Neuronal stem cell (in vitro differentiated cells): ENCODE measurements around the gene BCOR.

Source experiments
- DNase-seq: peaks from one replicate; pipeline ENCODE4 v3.0.0-alpha.2; 2013; ENCODE audit warnings: low spot score
- H2AFZ ChIP-seq: one replicate; pipeline ENCODE4 v1.6.1; 2013; ENCODE audit warnings: mild to moderate bottlenecking, low read length, inconsistent platforms
- H2AK5ac ChIP-seq: 2 replicates; pipeline ENCODE4 v1.6.1; 2013; ENCODE audit warnings: low read depth, mild to moderate bottlenecking, inconsistent platforms, low read length, moderate library complexity, mixed read lengths
- H2BK120ac ChIP-seq: 2 replicates; pipeline ENCODE4 v1.6.1; 2013; ENCODE audit warnings: low read depth, mild to moderate bottlenecking, inconsistent platforms, low read length, moderate library complexity, mixed read lengths
- H2BK12ac ChIP-seq: one replicate; pipeline ENCODE4 v1.6.1; 2013; ENCODE audit warnings: low read length, inconsistent platforms
- H2BK15ac ChIP-seq: 2 replicates; pipeline ENCODE4 v1.6.1; 2013; ENCODE audit warnings: mild to moderate bottlenecking, low read length, inconsistent platforms, mixed read lengths
- H2BK5ac ChIP-seq: one replicate; pipeline ENCODE4 v1.6.1; 2013; ENCODE audit warnings: inconsistent platforms, mild to moderate bottlenecking, low read length, moderate library complexity
- H3K14ac ChIP-seq: one replicate; pipeline ENCODE4 v1.6.1; 2013; ENCODE audit warnings: low read length, inconsistent platforms
- H3K18ac ChIP-seq: 2 replicates; pipeline ENCODE4 v1.6.1; 2013; ENCODE audit warnings: low read length, inconsistent platforms
- H3K23ac ChIP-seq: 2 replicates; pipeline ENCODE4 v1.6.1; 2013; ENCODE audit warnings: low read depth, mild to moderate bottlenecking, mixed read lengths, low read length, inconsistent platforms; ENCODE audit not compliant: poor library complexity
- H3K27ac ChIP-seq: replicated peaks from 3 replicates; pipeline ENCODE4 v1.5.1; 2013; ENCODE audit warnings: low read length, inconsistent platforms
- H3K27me3 ChIP-seq, 3 experiments: 2 replicates each; pipeline ENCODE4 v1.6.1; 2013; ENCODE audit warnings: low read length in 3 of 3, mild to moderate bottlenecking in 2 of 3, inconsistent platforms in 1 of 3, low read depth in 1 of 3, mixed read lengths in 1 of 3, moderate library complexity in 1 of 3; ENCODE audit not compliant: control insufficient read depth in 3 of 3, insufficient read depth in 3 of 3
- H3K36me3 ChIP-seq, 2 donors: replicated peaks in 1 of 2; 2 replicates each; pipeline ENCODE4 v1.6.1; 2013; ENCODE audit warnings: low read length in 2 of 2; ENCODE audit not compliant: control insufficient read depth in 2 of 2, insufficient read depth in 2 of 2
- H3K4ac ChIP-seq: 2 replicates; pipeline ENCODE4 v1.6.1; 2013; ENCODE audit warnings: inconsistent platforms, mild to moderate bottlenecking, low read length, moderate library complexity
- H3K4me1 ChIP-seq, 2 donors: 1 replicate in 1 of 2; 2 replicates in 1 of 2; pipeline ENCODE4 v1.6.1; 2013; ENCODE audit warnings: low read length in 2 of 2, low read depth in 1 of 2; ENCODE audit not compliant: control insufficient read depth in 2 of 2, insufficient read depth in 1 of 2
- H3K4me2 ChIP-seq: one replicate; pipeline ENCODE4 v1.6.1; 2013; ENCODE audit warnings: mild to moderate bottlenecking, low read length, inconsistent platforms; ENCODE audit not compliant: insufficient read depth, poor library complexity, severe bottlenecking
- H3K4me3 ChIP-seq, 2 donors: 2 replicates each; pipeline ENCODE4 v1.5.1; 2013; ENCODE audit warnings: low read length in 2 of 2, mild to moderate bottlenecking in 2 of 2, inconsistent platforms in 1 of 2, moderate library complexity in 1 of 2
- H3K79me1 ChIP-seq: one replicate; pipeline ENCODE4 v1.6.1; 2013; ENCODE audit warnings: low read depth, mild to moderate bottlenecking, inconsistent platforms, low read length, moderate library complexity
- H3K9ac ChIP-seq: one replicate; pipeline ENCODE4 v1.6.1; 2013; ENCODE audit warnings: mild to moderate bottlenecking, low read depth, low read length, inconsistent platforms; ENCODE audit not compliant: poor library complexity
- H3K9me3 ChIP-seq, 2 donors: replicated peaks in 1 of 2; 2 replicates each; pipeline versions ENCODE3 to v1.6.1; 2013; ENCODE audit warnings: low read length in 2 of 2, mild to moderate bottlenecking in 2 of 2, inconsistent platforms in 1 of 2, low read depth in 1 of 2, mixed read lengths in 1 of 2, moderate library complexity in 1 of 2; ENCODE audit not compliant: control insufficient read depth in 2 of 2, insufficient read depth in 1 of 2
- H4K8ac ChIP-seq: one replicate; pipeline ENCODE4 v1.6.1; 2013; ENCODE audit warnings: low read depth, mild to moderate bottlenecking, inconsistent platforms, low read length, moderate library complexity
- H4K91ac ChIP-seq: one replicate; pipeline ENCODE4 v1.6.1; 2013; ENCODE audit warnings: low read length, low read depth, mild to moderate bottlenecking, inconsistent platforms; ENCODE audit not compliant: poor library complexity
- WGBS, 2 donors: extraction: QIAGEN DNeasy Blood & Tissue Kit; methylation state at CpG; one replicate each; pipeline ENCODE4 v1.1.7; 2013; ENCODE audit warnings: missing lambda C conversion rate in 2 of 2, mixed read lengths in 1 of 2; ENCODE audit not compliant: insufficient read length in 2 of 2, insufficient replicate concordance in 1 of 2; ENCODE audit errors: extremely low coverage in 2 of 2; 5-methylcytosine and 5-hydroxymethylcytosine counted together

The BCOR gene

GRCh38 chrX:40057405-40057804 is 40.4 kb downstream of the BCOR start:
- no CpG with 5 or more reads among the region's 9 CpGs for WGBS, 2 donors
- H3K4me1 ChIP-seq = no peaks in the 10 kb centered on the region
- H4K91ac ChIP-seq = no peak overlapping the region
- no peak overlapping the region for H3K9ac ChIP-seq
- H2BK15ac ChIP-seq = no peak overlapping the region
- no peak for DNase-seq
- H3K18ac ChIP-seq = no peak overlapping the region
- H3K9me3 ChIP-seq = peaks cover 7 to 19% of the 10 kb centered on the region in 2 donors
- H3K4ac ChIP-seq = no peak overlapping the region
- no peak overlapping the region for H2BK12ac ChIP-seq
- H3K23ac ChIP-seq = no peak overlapping the region
- no peak overlapping the region for H3K4me3 ChIP-seq
- peaks cover 20 to 98% of the 10 kb centered on the region in 2 donors for H3K36me3 ChIP-seq
- H3K14ac ChIP-seq = no peak overlapping the region
- H3K4me2 ChIP-seq = no peak overlapping the region
- H4K8ac ChIP-seq = no peak overlapping the region
- H2AK5ac ChIP-seq = no peak overlapping the region
- no peak overlapping the region for H2BK5ac ChIP-seq
- H2AFZ ChIP-seq = no peak overlapping the region
- H3K79me1 ChIP-seq = peaks cover 1% of the 10 kb centered on the region
- H3K27me3 ChIP-seq = peaks cover 0 to 6% (median 0%) of the 10 kb centered on the region in 3 experiments
- H3K27ac ChIP-seq = no peak overlapping the region
- H2BK120ac ChIP-seq = no peak overlapping the region

GRCh38 chrX:40056420-40056819 is 41.3 kb downstream of the BCOR start:
- Histone ChIP-seq H2BK120ac (no peak overlapping the region), H2BK12ac (no peak overlapping the region), H2AK5ac (no peak overlapping the region), H4K91ac (no peak overlapping the region), H3K9ac (no peak overlapping the region), H3K4me3 (no peak overlapping the region), H4K8ac (no peak overlapping the region), H3K4me1 (no peaks in the 10 kb centered on the region), H3K9me3 (peaks cover 12 to 27% of the 10 kb centered on the region in 2 donors), H3K27me3 (peaks cover 0 to 6% (median 0%) of the 10 kb centered on the region in 3 experiments), H2BK5ac (no peak overlapping the region), H3K14ac (no peak overlapping the region), H2BK15ac (no peak overlapping the region), H2AFZ (no peak overlapping the region), H3K18ac (no peak overlapping the region), H3K27ac (no peak overlapping the region), H3K36me3 (peaks cover 25 to 97% of the 10 kb centered on the region in 2 donors), H3K4ac (no peak overlapping the region), H3K4me2 (no peak overlapping the region), H3K79me1 (peaks cover 1% of the 10 kb centered on the region), H3K23ac (no peak overlapping the region)
- no CpG with 5 or more reads among the region's 4 CpGs for WGBS, 2 donors
- no peak for DNase-seq

GRCh38 chrX:40055495-40055894 is 42.3 kb downstream of the BCOR start:
- Histone ChIP-seq H3K4me2 (no peak overlapping the region), H3K23ac (no peak overlapping the region), H3K4me1 (no peaks in the 10 kb centered on the region), H3K14ac (no peak overlapping the region), H3K9me3 (peaks cover 15 to 36% of the 10 kb centered on the region in 2 donors), H2AK5ac (no peak overlapping the region), H2BK5ac (no peak overlapping the region), H3K4me3 (no peak overlapping the region), H3K36me3 (peaks cover 29 to 97% of the 10 kb centered on the region in 2 donors), H3K4ac (no peak overlapping the region), H3K27me3 (no peaks in the 10 kb centered on the region), H4K8ac (no peak overlapping the region), H4K91ac (no peak overlapping the region), H3K9ac (no peak overlapping the region), H3K18ac (no peak overlapping the region), H3K79me1 (no peaks in the 10 kb centered on the region), H3K27ac (no peak overlapping the region), H2AFZ (no peak overlapping the region), H2BK15ac (no peak overlapping the region), H2BK120ac (no peak overlapping the region), H2BK12ac (no peak overlapping the region)
- WGBS, 2 donors = no CpG with 5 or more reads among the region's 6 CpGs
- DNase-seq = no peak

GRCh38 chrX:40054793-40055192 is 43.0 kb downstream of the BCOR start:
- H4K91ac ChIP-seq = no peak overlapping the region
- H3K23ac ChIP-seq = no peak overlapping the region
- H3K4me3 ChIP-seq = no peak overlapping the region
- WGBS, 2 donors = no CpG with 5 or more reads among the region's 1 CpG
- no peak overlapping the region for H2BK12ac ChIP-seq
- H2AFZ ChIP-seq = no peak overlapping the region
- H3K14ac ChIP-seq = no peak overlapping the region
- H3K27me3 ChIP-seq = no peaks in the 10 kb centered on the region
- no peak overlapping the region for H3K4ac ChIP-seq
- H3K27ac ChIP-seq = no peak overlapping the region
- no peak overlapping the region for H2AK5ac ChIP-seq
- H3K9me3 ChIP-seq = peaks cover 19 to 43% of the 10 kb centered on the region in 2 donors
- no peak overlapping the region for H2BK5ac ChIP-seq
- H3K4me1 ChIP-seq = no peaks in the 10 kb centered on the region
- H2BK15ac ChIP-seq = no peak overlapping the region
- H3K79me1 ChIP-seq = no peaks in the 10 kb centered on the region
- H3K36me3 ChIP-seq = peaks cover 34 to 97% of the 10 kb centered on the region in 2 donors
- DNase-seq = no peak
- H3K9ac ChIP-seq = no peak overlapping the region
- H3K18ac ChIP-seq = no peak overlapping the region
- H3K4me2 ChIP-seq = no peak overlapping the region
- no peak overlapping the region for H2BK120ac ChIP-seq
- no peak overlapping the region for H4K8ac ChIP-seq
